IMR-90 (cell line): Measurements from ENCODE around the gene ZFYVE28. TPM values are rescaled to one million over a fixed set of nuclear protein-coding genes. Genes with fewer than 3 reads are reported as not detected.

Experiments used
- ATAC-seq: fragments of 200-7000 bp; cut with Tn5 transposase; 2 replicates; pipeline ENCODE4 v1.9.1; 2020; ENCODE audit warnings: low read depth, mild to moderate bottlenecking, moderate library complexity
- BruUV-seq: library from RNA; stranded (reverse); fragments of 400-500 nt; replicated peaks from 2 replicates; lab custom pipeline; 2021; lab: Mats Ljungman, UMichigan
- CTCF ChIA-PET: fragments of 300-600 bp; formaldehyde crosslinking; extraction: SDS; loops from one replicate; lab custom pipeline; 2021; ENCODE audit warnings: antibody characterized with exemption; lab: Yijun Ruan, JAX
- POLR2A ChIA-PET: fragments of 300-600 bp; sonication (Branson Sonifier 250); formaldehyde crosslinking; loops from one replicate; lab custom pipeline; 2022; ENCODE audit warnings: antibody characterized with exemption; ENCODE audit not compliant: unreplicated experiment; lab: Charles Lee
- DNase-seq: peaks from one replicate; pipeline ENCODE4 v3.0.0; 2013
- H2AFZ ChIP-seq: replicated peaks from 2 replicates; pipeline ENCODE3; 2013; ENCODE audit warnings: low read length, mild to moderate bottlenecking; ENCODE audit not compliant: poor library complexity
- H2AK5ac ChIP-seq: 2 replicates; pipeline ENCODE4 v1.6.1; 2013; ENCODE audit warnings: low read depth, low read length, inconsistent platforms
- H2AK9ac ChIP-seq: replicated peaks from 2 replicates; pipeline ENCODE3; 2013; ENCODE audit warnings: mild to moderate bottlenecking, low read depth, low read length, moderate library complexity; ENCODE audit not compliant: poor library complexity
- H2BK120ac ChIP-seq: 2 replicates; pipeline ENCODE4 v1.6.1; 2013; ENCODE audit warnings: low read depth, low read length, inconsistent platforms
- H2BK15ac ChIP-seq: 3 replicates; pipeline ENCODE4 v1.6.1; 2013; ENCODE audit warnings: low read depth, low read length, inconsistent platforms
- H2BK20ac ChIP-seq: 2 replicates; pipeline ENCODE4 v1.6.1; 2013; ENCODE audit warnings: low read depth, mild to moderate bottlenecking, inconsistent platforms, low read length, moderate library complexity
- H2BK5ac ChIP-seq: 2 replicates; pipeline ENCODE4 v1.6.1; 2013; ENCODE audit warnings: mild to moderate bottlenecking, low read depth, low read length, inconsistent platforms; ENCODE audit not compliant: poor library complexity, severe bottlenecking
- H3K14ac ChIP-seq: replicated peaks from 2 replicates; pipeline ENCODE4 v1.6.1; 2013; ENCODE audit warnings: low read depth, low read length, inconsistent platforms
- H3K18ac ChIP-seq: 2 replicates; pipeline ENCODE4 v1.6.1; 2013; ENCODE audit warnings: low read depth, low read length, control low read depth
- H3K23ac ChIP-seq: 2 replicates; pipeline ENCODE4 v1.6.1; 2013; ENCODE audit warnings: low read depth, low read length, inconsistent platforms
- H3K27ac ChIP-seq: 2 replicates; pipeline ENCODE4 v1.5.1; 2013; ENCODE audit warnings: mild to moderate bottlenecking, control low read depth, low read length; ENCODE audit not compliant: insufficient read depth
- H3K27me3 ChIP-seq: 2 replicates; pipeline ENCODE4 v1.6.1; 2013; ENCODE audit warnings: low read length; ENCODE audit not compliant: control insufficient read depth, insufficient read depth
- H3K36me3 ChIP-seq: 2 replicates; pipeline ENCODE4 v1.6.1; 2013; ENCODE audit warnings: low read length, mixed read lengths; ENCODE audit not compliant: control insufficient read depth, insufficient read depth
- H3K4ac ChIP-seq: 2 replicates; pipeline ENCODE4 v1.6.1; 2013; ENCODE audit warnings: low read depth, low read length, inconsistent platforms
- H3K4me1 ChIP-seq: 2 replicates; pipeline ENCODE4 v1.6.1; 2013; ENCODE audit warnings: low read length, mixed read lengths; ENCODE audit not compliant: control insufficient read depth, insufficient read depth
- H3K4me2 ChIP-seq: 2 replicates; pipeline ENCODE4 v1.6.1; 2013; ENCODE audit warnings: low read depth, mild to moderate bottlenecking, control low read depth, low read length, moderate library complexity
- H3K4me3 ChIP-seq: 2 replicates; pipeline ENCODE4 v1.5.1; 2013; ENCODE audit warnings: low read depth, mild to moderate bottlenecking, control low read depth, low read length, moderate library complexity; ENCODE audit not compliant: insufficient read depth
- H3K56ac ChIP-seq: 2 replicates; pipeline ENCODE4 v1.6.1; 2013; ENCODE audit warnings: low read length, inconsistent platforms; ENCODE audit not compliant: insufficient read depth; ENCODE audit errors: extremely low read depth
- H3K79me1 ChIP-seq, 2 experiments: 2 replicates each; pipeline ENCODE4 v1.6.1; 2013; ENCODE audit warnings: low read length in 2 of 2, inconsistent platforms in 1 of 2, low read depth in 1 of 2
- H3K9ac ChIP-seq: 2 replicates; pipeline ENCODE4 v1.6.1; 2013; ENCODE audit warnings: low read depth, low read length, control low read depth
- H3K9me1 ChIP-seq: 2 replicates; pipeline ENCODE4 v1.6.1; 2013; ENCODE audit warnings: low read length, inconsistent platforms; ENCODE audit not compliant: insufficient read depth
- H3K9me3 ChIP-seq: 2 replicates; pipeline ENCODE4 v1.6.1; 2013; ENCODE audit warnings: low read length; ENCODE audit not compliant: control insufficient read depth, insufficient read depth
- H4K20me1 ChIP-seq: 2 replicates; pipeline ENCODE4 v1.6.1; 2013; ENCODE audit warnings: low read length, inconsistent platforms; ENCODE audit not compliant: insufficient read depth
- H4K5ac ChIP-seq: 2 replicates; pipeline ENCODE4 v1.6.1; 2013; ENCODE audit warnings: mild to moderate bottlenecking, low read depth, low read length, control low read depth
- H4K8ac ChIP-seq, 2 experiments: 2 replicates each; pipeline ENCODE4 v1.6.1; 2013; ENCODE audit warnings: low read depth in 2 of 2, low read length in 2 of 2, control low read depth in 1 of 2, inconsistent platforms in 1 of 2
- H4K91ac ChIP-seq: 2 replicates; pipeline ENCODE4 v1.6.1; 2013; ENCODE audit warnings: low read depth, low read length, inconsistent platforms; ENCODE audit not compliant: insufficient read depth
- FOS ChIP-seq: fragments of 150-350 bp; IDR thresholded peaks from 2 replicates; pipeline ENCODE4 v1.6.1; 2016; ENCODE audit warnings: low read depth, low read length
- POLR2A ChIP-seq: IDR thresholded peaks from 2 replicates; pipeline ENCODE4 v1.6.1; 2012; ENCODE audit warnings: mild to moderate bottlenecking, low read depth, low read length
- RCOR1 ChIP-seq: IDR thresholded peaks from 2 replicates; pipeline ENCODE4 v1.6.1; 2012; ENCODE audit warnings: mild to moderate bottlenecking, low read length, improper control_type of control experiment; ENCODE audit not compliant: insufficient replicate concordance
- RFX5 ChIP-seq: IDR thresholded peaks from 2 replicates; pipeline ENCODE4 v1.8.0; 2012; ENCODE audit warnings: low read depth, mild to moderate bottlenecking, low read length, moderate library complexity
- SMC3 ChIP-seq: fragments of 150-350 bp; IDR thresholded peaks from 2 replicates; pipeline ENCODE4 v1.6.1; 2016; ENCODE audit warnings: low read depth, mild to moderate bottlenecking, antibody characterized with exemption, low read length, moderate library complexity
- WGBS, 2 experiments: methylation state at CpG; one replicate each; pipeline versions ENCODE4 v1.1.5 to v1.1.7; 2013; ENCODE audit warnings: missing lambda C conversion rate in 2 of 2; ENCODE audit not compliant: insufficient read length in 1 of 2; ENCODE audit errors: extremely low coverage in 2 of 2; 5-methylcytosine and 5-hydroxymethylcytosine counted together
- dilution Hi-C: fragments of 300-500 bp; cut with HindIII; formaldehyde crosslinking; loops from one replicate; pipeline ENCODE4 v1.14.3; 2018; ENCODE audit warnings: low sequenced_read_pairs; ENCODE audit not compliant: unreplicated experiment
- in situ Hi-C: fragments of 300-500 bp; cut with MboI; formaldehyde crosslinking; loops from 3 replicates; pipeline ENCODE4 v1.14.3; 2019; ENCODE audit warnings: low sequenced_read_pairs, inconsistent platforms, mixed read lengths
- intact Hi-C: fragments of 100-400 bp; cut with micrococcal nuclease; formaldehyde crosslinking; loops from 2 replicates; pipeline ENCODE4 v1.10.0; 2022
- polyA plus RNA-seq, 3 experiments: library from polyadenylated mRNA; depleted of rRNA; stranded (reverse); fragments of >200 nt; gene quantifications; 2 replicates each; pipeline ENCODE4 v1.2.3, GENCODE V29; 2012; ENCODE audit warnings: low replicate concordance in 1 of 3
- total RNA-seq: library from RNA; depleted of rRNA; stranded (reverse); fragments of >200 nt; gene quantifications from 2 replicates; pipeline ENCODE4 v1.2.3, GENCODE V29; 2012

ZFYVE28 gene
- total and polyA plus RNA-seq, 2 of the 4 experiments (the other 2 are of a cell fraction): 0.36 to 1.2 TPM

DNA sequence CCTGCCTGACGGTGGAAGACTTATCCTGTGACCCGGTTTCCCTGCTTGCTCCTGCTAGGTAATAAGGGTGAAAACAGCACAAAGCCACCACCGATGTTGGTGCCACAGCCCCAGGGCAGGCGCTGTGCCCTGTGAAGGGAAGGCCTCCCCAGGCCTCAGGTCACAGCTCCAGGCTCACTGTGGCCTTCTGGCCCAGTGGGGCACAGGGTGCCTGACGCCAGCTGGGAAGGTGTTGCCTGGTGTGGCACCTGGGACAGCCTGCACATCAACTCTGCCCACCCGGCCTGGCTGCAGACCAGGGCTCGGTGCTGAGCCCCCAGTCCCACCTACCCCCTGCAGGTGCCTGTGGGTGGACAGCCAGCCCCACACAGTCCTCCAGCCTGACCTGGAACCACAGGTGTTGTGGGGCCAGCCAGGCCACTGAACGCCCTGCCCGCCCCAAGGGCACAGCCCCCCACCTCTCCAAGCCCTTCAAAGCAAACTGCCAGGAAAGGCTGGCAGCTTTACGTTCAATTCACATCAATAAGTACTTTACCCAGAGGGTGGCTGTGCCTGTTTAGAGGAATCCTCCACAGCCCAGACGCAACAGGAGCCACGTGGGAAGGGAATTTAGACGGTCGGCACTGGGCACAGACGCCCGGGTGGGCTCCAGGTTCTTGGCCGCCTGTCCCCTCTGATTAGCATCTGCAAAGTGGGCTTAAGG, 54.3 kb downstream of the ZFYVE28 start:
- Histone ChIP-seq H4K91ac (no peak overlapping the region; the same call in 1 of the 2 replicates), H4K8ac (peak overlapping the region; percentile 88 to 92; a peak in 3 of 4 replicates), H3K56ac (no peak overlapping the region), H2BK15ac (no peak overlapping the region), H2BK5ac (no peak overlapping the region), H4K5ac (no peak overlapping the region; the same call in 1 of the 2 replicates), H4K20me1 (no peaks in the 10 kb centered on the region), H3K23ac (no peak overlapping the region), H3K4me3 (peak overlapping the region; percentile 40), H3K9ac (no peak overlapping the region; the same call in 1 of the 2 replicates), H3K9me1 (no peaks in the 10 kb centered on the region), H2BK120ac (no peak overlapping the region), H2AK9ac (peak overlapping the region; percentile 75), H3K18ac (no peak overlapping the region), H2BK20ac (no peak overlapping the region), H3K27me3 (peaks cover 27% of the 10 kb centered on the region), H3K9me3 (peaks cover 7% of the 10 kb centered on the region; the same call in 1 of the 2 replicates), H2AFZ (peak overlapping the region; percentile 87), H3K79me1 (no peaks in the 10 kb centered on the region), H3K4me2 (peak overlapping the region; percentile 23), H2AK5ac (no peak overlapping the region; the same call in 1 of the 2 replicates), H3K36me3 (no peaks in the 10 kb centered on the region), H3K27ac (no peak overlapping the region), H3K14ac (no peak overlapping the region), H3K4ac (peak overlapping the region; percentile 50), H3K4me1 (no peaks in the 10 kb centered on the region)
- dilution Hi-C loops (no loop called here), intact Hi-C loops (no loop called here), in situ Hi-C loops (no loop called here)
- 100% methylated on average over 3 of the region's 17 CpGs; no CpG with 5 or more reads in 1 of the 2 experiments for WGBS, 2 experiments
- TF ChIP-seq FOS (no peak), SMC3 (no peak), POLR2A (no peak), RFX5 (no peak), RCOR1 (no peak)
- no TSS peak for BruUV-seq
- ChIA-PET POLR2A (no interaction called here), CTCF (no interaction called here)
- ATAC-seq (no peak), DNase-seq (no peak)
